Activated T-helper 1 cell treated with anti-CD3 and anti-CD28 coated beads, Interleukin-12 subunit alpha, Interleukin-12 subunit beta, Interleukin-2, Interleukin-4 antibody, amounts not matched to agents 30 ng/mL and 10 ng/mL and 1 ng/mL, durations not matched to agents 14 hours and 24 hours and 36 hours (primary cell): ENCODE measurements around the gene PTCD1. TPM values are rescaled to one million over a fixed set of nuclear protein-coding genes. Genes with fewer than 3 reads are reported as not detected.

Experiments used
- DNase-seq: peaks from one replicate; pipeline ENCODE4 v3.0.0; 2021; ENCODE audit warnings: low spot score
- H3K27ac Mint-ChIP-seq: one replicate; pipeline ENCODE4 v1.8.0; 2021; ENCODE audit warnings: mild to moderate bottlenecking, mixed read lengths
- H3K27me3 Mint-ChIP-seq: one replicate; pipeline ENCODE4 v1.8.0; 2022; ENCODE audit warnings: mild to moderate bottlenecking, moderate library complexity, mixed read lengths; ENCODE audit not compliant: insufficient read depth
- H3K36me3 Mint-ChIP-seq: one replicate; pipeline ENCODE4 v1.8.0; 2021; ENCODE audit warnings: low read depth, mixed read lengths
- H3K4me1 Mint-ChIP-seq: one replicate; pipeline ENCODE4 v1.8.0; 2021; ENCODE audit warnings: low read depth, mixed read lengths
- H3K4me3 Mint-ChIP-seq: one replicate; pipeline ENCODE4 v1.8.0; 2021; ENCODE audit warnings: mild to moderate bottlenecking, moderate library complexity, mixed read lengths
- H3K9me3 Mint-ChIP-seq: one replicate; pipeline ENCODE4 v1.8.0; 2021; ENCODE audit warnings: mixed read lengths
- intact Hi-C: fragments of 100-400 bp; cut with micrococcal nuclease; formaldehyde crosslinking; loops from one replicate; pipeline ENCODE4 v1.15.1; 2024
- total RNA-seq: library from RNA; stranded (reverse); gene quantifications from 2 replicates; pipeline ENCODE4 v1.2.3, GENCODE V29; 2022

PTCD1 gene
- total RNA-seq, 1 donor from 2014 or later: 16.0 TPM

DNA sequence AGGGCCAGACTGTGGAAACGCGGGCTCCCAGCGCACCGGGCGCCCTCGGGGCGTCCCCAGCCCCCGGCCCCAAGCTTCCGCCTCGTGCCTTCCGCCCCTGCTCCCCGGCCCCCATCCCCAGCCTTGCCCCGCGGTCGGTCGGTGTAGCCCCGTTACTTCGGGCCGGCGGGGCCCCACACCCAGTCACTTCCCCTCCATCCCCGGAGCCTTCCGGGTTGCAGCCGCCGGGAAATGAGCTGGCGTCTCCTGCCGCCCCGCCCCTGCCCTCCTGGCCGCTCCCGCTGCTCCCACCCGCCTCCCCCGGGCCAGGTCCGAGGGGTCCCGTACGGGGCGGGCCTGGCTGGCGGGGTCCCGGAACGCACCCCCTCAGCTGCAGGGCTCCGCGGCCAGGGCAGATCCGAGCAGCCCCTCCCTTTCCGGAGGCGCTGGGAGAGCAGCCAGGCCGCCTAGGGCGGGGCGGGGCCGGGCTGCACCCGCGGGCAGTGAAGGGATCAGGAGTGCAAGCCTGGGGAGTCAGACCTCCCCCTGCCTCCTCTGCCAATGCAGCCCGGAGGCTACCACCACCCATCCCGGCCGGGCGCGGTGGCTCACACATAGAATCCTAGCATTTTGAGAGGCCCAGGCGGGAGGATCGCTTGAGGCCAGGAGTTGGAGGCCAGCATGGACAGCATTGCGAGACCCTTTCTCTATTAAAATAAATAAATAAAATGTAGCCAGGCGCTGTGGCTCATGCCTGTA lies 63.4 kb downstream of the PTCD1 start:
- peak; percentile 67 for DNase-seq
- Mint-ChIP-seq H3K27me3 (no peaks in the 10 kb centered on the region), H3K9me3 (no peaks in the 10 kb centered on the region), H3K27ac (peak overlapping the region; percentile 67), H3K4me3 (peak overlapping the region; percentile 83), H3K4me1 (peaks cover 15% of the 10 kb centered on the region), H3K36me3 (peaks cover 17% of the 10 kb centered on the region)
- intact Hi-C loops: loop anchor here (2.0 kb wide), 1 partner anchor 18 kb away; no protein-coding TSS in a partner anchor

DNA sequence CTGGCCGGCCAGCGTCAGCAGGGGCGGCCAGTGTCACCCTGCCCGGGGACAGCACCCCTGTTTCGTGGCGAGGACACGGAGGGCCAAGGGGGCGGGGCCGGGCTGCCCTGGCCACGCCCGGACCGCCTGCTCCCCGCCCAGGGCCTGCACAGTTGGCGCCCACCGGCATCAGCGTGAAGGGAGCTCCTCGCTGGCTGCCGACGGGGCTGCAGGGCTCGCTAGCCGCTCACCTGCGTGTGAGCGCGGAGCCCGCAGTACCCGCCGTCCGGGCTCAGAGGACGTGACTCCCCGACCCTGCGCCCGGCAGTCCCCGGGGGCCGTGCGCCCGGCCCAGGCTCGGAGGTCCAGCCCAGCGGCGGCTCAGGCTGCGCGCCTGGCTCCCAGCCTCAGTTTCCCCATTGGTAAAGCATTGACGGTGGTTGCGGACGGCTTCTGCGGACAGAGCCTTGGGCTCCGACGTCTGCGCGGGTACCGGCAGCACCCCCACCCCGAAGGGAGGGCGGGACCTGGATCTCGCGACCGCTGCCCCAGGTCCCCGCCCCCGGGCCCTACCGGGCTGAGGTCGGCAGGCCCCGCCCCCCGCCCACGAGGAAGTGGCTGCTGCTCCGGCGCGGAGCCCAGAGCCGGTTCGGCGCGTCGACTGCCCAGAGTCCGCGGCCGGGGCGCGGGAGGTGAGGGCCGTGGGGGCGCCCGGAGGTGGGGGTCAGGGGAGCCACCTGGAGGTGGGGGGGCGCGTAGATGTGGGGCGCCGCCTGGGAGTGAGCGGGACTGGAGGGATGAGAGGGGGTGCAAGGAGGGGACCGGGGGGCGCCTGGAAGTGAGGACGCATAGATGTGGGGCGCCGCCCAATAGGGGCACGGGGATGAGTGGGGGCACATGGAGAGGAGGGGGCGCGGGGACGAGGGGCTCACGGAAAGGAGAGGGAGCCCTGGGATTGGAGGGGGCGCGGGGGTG lies 64.2 kb downstream of the PTCD1 start, which contains the start of gene ARPC1B:
TSS of gene ARPC1B (plus strand) at position 620 of the 954 bp plus-strand sequence. CDS start 10,985 bp downstream, outside the sequence.
- H3K4me3 Mint-ChIP-seq: peak within 1 kb of the TSS; percentile 86
- peak within 1 kb of the TSS; percentile 72 for H3K27ac Mint-ChIP-seq
- no peaks in the 10 kb centered on the region for H3K9me3 Mint-ChIP-seq
- H3K27me3 Mint-ChIP-seq: no peaks in the 10 kb centered on the region
- peak; percentile 77 for DNase-seq
- H3K4me1 Mint-ChIP-seq: peaks cover 15% of the 10 kb centered on the region
- intact Hi-C loops: loop anchor here (1.0 to 5.0 kb wide), 4 partner anchors 18 to 232 kb away; partner anchors contain the start of genes ARPC1A, BUD31, PDAP1 and SMURF1
- peaks cover 13% of the 10 kb centered on the region for H3K36me3 Mint-ChIP-seq

DNA sequence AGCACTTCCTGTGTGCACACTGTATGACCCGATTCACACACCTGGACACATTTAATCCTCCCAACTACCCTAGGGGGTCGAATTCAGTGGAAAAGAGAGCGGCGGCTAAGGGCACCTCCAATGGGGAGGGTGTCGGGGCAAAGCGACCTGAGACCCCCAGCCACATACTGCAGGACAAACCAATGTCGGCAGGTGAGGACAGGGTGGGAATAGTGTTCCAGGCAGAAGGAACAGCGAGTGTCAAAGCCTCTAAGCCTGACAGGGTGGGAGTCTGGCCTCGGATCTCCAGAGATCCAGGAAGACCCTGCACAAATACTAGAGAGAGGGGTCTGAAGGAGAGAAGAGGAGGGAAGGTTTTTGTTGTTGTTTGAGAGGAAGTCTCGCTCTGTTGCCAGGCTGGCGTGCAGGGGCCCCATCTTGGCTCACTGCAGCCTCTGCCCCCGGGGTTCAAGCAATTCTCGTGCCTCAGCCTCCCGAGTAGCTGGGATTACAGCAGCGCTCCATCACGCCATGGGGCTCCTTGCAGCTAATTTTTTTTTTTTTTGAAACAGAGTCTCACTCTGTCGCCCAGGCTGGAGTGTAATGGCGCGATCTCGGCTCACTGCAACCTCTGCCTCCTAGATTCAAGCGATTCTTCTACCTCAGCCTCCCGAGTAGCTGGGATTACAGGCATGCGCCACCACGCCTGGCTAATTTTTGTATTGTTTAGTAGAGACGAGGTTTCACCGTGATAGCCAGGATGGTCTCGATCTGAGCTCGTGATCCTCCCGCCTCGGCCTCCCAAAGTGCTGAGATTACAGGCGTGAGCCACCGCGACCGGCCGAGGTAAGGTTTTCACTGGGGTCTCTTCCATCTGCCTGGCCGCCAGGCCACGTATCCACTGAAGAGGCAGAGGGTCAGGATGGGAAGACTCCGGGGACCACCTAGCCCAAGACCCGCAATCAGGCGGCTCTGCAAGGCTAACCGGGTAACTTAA lies 65.2 kb downstream of the PTCD1 start:
- intact Hi-C loops: loop anchor here (1.0 to 5.0 kb wide), 4 partner anchors 19 to 231 kb away; partner anchors contain the start of genes ARPC1A, BUD31, PDAP1 and SMURF1
- Mint-ChIP-seq H3K36me3 (peaks cover 16% of the 10 kb centered on the region), H3K9me3 (no peaks in the 10 kb centered on the region), H3K27ac (peak overlapping the region; percentile 71), H3K4me1 (peaks cover 14% of the 10 kb centered on the region), H3K27me3 (no peaks in the 10 kb centered on the region), H3K4me3 (peak overlapping the region; percentile 86)
- DNase-seq: no peak

DNA sequence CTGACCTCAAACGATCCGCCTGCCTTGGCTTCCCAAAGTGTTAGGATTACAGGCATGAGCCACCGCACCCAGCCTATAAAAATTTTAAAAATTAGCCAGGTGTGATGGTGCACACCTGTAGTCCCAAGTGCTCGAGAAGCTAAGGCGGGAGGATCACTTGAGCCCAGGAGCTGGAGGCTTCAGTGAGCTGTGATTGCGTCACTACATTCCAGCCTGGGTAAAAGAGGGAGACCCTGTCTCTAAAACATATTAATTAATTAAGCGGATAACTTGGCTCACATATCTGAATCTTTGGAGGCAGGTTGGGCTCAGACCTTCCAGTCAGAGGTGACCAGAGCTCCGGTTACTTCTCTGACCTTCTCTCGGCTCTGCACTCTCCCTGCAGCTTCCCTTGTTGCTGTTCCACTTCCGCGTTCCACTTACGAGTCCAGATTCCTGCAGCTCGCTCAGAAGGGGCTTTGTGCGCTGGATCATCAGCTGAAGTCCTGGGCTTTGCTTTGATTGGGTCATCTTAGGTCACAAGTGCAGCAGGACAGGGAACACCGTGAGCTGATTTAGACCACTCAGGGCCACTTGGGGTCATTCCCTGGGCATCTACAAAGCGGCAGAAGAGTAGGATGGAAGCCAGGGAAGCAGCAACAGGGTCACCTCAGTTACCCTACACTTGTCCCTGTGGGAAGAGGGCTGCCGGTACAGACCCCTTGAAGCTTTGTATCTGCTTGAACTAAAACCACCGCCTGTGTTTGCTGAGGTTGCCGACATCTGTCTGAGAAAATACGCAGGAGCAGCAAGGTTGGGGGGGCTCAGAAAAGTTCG lies 66.1 kb downstream of the PTCD1 start:
- Mint-ChIP-seq H3K9me3 (no peaks in the 10 kb centered on the region), H3K36me3 (peaks cover 9% of the 10 kb centered on the region), H3K27ac (peak overlapping the region; percentile 71), H3K27me3 (no peaks in the 10 kb centered on the region), H3K4me1 (peaks cover 14% of the 10 kb centered on the region), H3K4me3 (peak overlapping the region; percentile 78)
- DNase-seq: no peak
- intact Hi-C loops: loop anchor here (5.0 kb wide), 1 partner anchor 230 kb away; the partner anchor contains the start of gene SMURF1

DNA sequence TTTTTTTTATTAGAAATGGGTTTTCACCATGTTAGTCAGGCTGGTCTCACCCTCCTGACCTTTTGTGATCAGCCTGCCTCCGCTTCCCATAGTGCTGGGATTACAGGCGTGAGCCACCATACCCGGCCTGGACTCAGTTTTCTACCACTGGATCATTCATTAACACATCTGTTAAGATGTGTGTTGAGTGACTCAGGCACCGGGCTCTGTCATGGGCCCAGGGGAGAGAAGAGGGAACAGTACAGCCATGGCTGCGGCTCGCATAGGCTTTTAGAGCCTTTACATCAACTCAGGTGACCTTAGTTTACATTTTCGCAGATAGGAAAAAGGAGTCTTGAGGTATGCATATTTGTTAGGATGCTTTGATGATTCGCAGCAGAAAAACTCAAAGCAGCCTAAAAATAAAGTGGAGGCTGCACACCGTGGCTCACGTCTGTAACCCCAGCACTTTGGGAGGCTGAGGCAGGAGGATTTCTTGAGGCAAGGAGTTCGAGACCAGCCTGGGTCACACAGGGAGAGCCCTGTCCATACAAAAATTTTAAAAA lies 67.2 kb downstream of the PTCD1 start:
- H3K27ac Mint-ChIP-seq: no peak overlapping the region
- no peaks in the 10 kb centered on the region for H3K9me3 Mint-ChIP-seq
- no peak for DNase-seq
- no peak overlapping the region for H3K4me3 Mint-ChIP-seq
- H3K27me3 Mint-ChIP-seq: no peaks in the 10 kb centered on the region
- peaks cover 14% of the 10 kb centered on the region for H3K4me1 Mint-ChIP-seq
- peaks cover 12% of the 10 kb centered on the region for H3K36me3 Mint-ChIP-seq
- intact Hi-C loops: loop anchor here (5.0 kb wide), 1 partner anchor 229 kb away; the partner anchor contains the start of gene SMURF1

DNA sequence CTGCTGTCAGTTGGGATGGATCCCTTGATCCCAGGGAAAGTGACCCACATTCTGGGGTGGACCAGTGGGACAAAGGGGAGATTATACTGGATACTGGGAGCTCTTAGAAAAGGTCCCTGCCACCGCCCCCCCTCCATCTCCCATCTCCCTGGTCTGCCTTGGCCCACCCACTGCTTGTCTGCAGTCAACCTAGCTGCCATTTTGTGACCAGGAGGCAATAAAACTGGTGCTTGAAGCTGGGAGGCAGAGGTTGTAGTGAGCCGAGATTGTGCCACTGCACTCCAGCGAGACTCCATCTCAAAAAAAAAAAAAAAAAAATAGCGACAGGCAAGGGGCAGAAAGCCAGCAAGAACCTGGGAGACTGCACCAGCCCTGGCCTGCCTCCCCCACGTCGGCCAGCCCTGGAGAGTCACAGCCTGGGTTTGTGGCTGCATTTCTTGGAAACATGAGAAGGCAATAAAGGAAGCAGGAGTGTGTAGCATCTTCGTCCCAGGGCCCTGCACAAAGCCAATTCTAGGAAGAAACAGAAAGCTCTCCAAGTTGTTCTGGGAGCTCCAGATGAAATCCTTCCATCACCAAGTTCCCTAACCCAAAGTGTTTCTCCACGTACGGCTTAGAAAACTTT lies 68.7 kb downstream of the PTCD1 start:
- intact Hi-C loops: loop anchor here (5.0 kb wide), 1 partner anchor 228 kb away; the partner anchor contains the start of gene SMURF1
- no peak for DNase-seq
- H3K4me3 Mint-ChIP-seq: no peak overlapping the region
- peaks cover 21% of the 10 kb centered on the region for H3K36me3 Mint-ChIP-seq
- no peaks in the 10 kb centered on the region for H3K27me3 Mint-ChIP-seq
- peaks cover 14% of the 10 kb centered on the region for H3K4me1 Mint-ChIP-seq
- H3K27ac Mint-ChIP-seq: no peak overlapping the region
- no peaks in the 10 kb centered on the region for H3K9me3 Mint-ChIP-seq

DNA sequence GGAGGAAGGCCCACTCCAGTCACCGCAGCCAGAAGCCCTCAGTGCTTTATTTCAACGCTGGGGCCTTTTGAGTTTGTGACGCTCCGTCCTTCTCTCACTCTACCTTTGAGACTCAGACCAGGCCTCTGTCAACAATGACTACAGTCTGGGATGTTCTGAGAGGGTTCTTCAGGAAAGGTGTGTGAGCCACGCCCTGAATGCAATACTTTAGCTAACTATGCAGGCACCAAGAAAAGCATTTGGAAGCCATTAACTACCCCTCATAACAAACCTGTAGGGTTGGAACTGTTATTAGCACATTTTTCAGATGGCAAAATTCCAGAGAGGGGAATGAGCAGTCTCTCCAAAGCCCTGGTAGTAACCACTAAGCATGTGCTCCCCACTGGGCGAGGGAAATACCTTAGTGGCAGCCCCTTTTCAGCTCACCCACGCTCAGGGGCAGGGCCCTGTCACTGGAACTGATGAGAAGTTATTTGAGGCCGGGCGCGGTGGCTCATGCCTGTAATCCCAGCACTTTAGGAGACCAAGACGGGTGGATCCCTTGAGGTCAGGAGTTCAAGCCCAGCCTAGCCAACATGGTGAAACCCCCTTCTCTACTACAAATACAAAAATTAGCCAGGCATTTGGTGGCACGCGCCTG lies 69.7 kb downstream of the PTCD1 start:
- no peak overlapping the region for H3K4me3 Mint-ChIP-seq
- H3K9me3 Mint-ChIP-seq: no peaks in the 10 kb centered on the region
- DNase-seq: no peak
- H3K27ac Mint-ChIP-seq: peak overlapping the region; percentile 35
- no peaks in the 10 kb centered on the region for H3K27me3 Mint-ChIP-seq
- intact Hi-C loops: no loop called here
- peaks cover 25% of the 10 kb centered on the region for H3K36me3 Mint-ChIP-seq
- peaks cover 14% of the 10 kb centered on the region for H3K4me1 Mint-ChIP-seq

Other genes with a start within 250 kb of the PTCD1 start
- gene KPNA7, start 230.7 kb downstream of the PTCD1 start, total RNA-seq: not detected in 2 replicates
- not detected in 2 replicates for gene MYH16, start 166.0 kb downstream of the PTCD1 start, total RNA-seq
- gene ARPC1A, start 112.9 kb downstream of the PTCD1 start, total RNA-seq: 72.4 and 75.9 TPM in 2 replicates
- gene ARPC1B, start 64.1 kb downstream of the PTCD1 start, total RNA-seq: 254 and 256 TPM in 2 replicates
- gene PDAP1, start 30.2 kb downstream of the PTCD1 start, total RNA-seq: 160 and 162 TPM in 2 replicates
- 132 and 145 TPM in 2 replicates for gene BUD31, start 29.8 kb downstream of the PTCD1 start, total RNA-seq
- 92.3 and 93.2 TPM in 2 replicates for gene CPSF4, start 145 bp upstream of the PTCD1 start, total RNA-seq
- 392 and 397 TPM in 2 replicates for gene ATP5MF, start 27.4 kb upstream of the PTCD1 start, total RNA-seq
- gene ZNF789, start 34.1 kb upstream of the PTCD1 start, total RNA-seq: 19.6 and 22.4 TPM in 2 replicates
- gene ZNF394, start 61.5 kb upstream of the PTCD1 start, total RNA-seq: 38.3 and 40.8 TPM in 2 replicates
- gene ZKSCAN5, start 65.9 kb upstream of the PTCD1 start, total RNA-seq: 8.0 and 8.1 TPM in 2 replicates
- 4.7 and 5.2 TPM in 2 replicates for gene FAM200A, start 113.3 kb upstream of the PTCD1 start, total RNA-seq
- gene ZNF655, start 119.8 kb upstream of the PTCD1 start, total RNA-seq: 77.9 and 79.9 TPM in 2 replicates
- 0.60 and 0.64 TPM in 2 replicates for gene TMEM225B, start 159.5 kb upstream of the PTCD1 start, total RNA-seq
- 31.5 and 32.9 TPM in 2 replicates for gene ZSCAN25, start 178.1 kb upstream of the PTCD1 start, total RNA-seq
- not detected in 2 replicates for gene CYP3A5, start 241.2 kb upstream of the PTCD1 start, total RNA-seq